H1 (cell line): ENCODE measurements around the gene IVNS1ABP. TPM values are rescaled to one million over a fixed set of nuclear protein-coding genes. Genes with fewer than 3 reads are reported as not detected.

Experiments used
- CTCF ChIA-PET: fragments of 300-600 bp; sonication (Branson Sonifier 250); formaldehyde crosslinking; loops from one replicate; lab custom pipeline; 2021; ENCODE audit not compliant: partially characterized antibody; lab: Charles Lee
- POLR2A ChIA-PET: fragments of 300-600 bp; sonication (Branson Sonifier 250); formaldehyde crosslinking; loops from one replicate; lab custom pipeline; 2021; ENCODE audit warnings: inconsistent platforms; ENCODE audit not compliant: partially characterized antibody; lab: Charles Lee
- DNase-seq, 2 experiments: peaks; one replicate each; pipeline versions ENCODE4 v3.0.0 to v3.0.0-alpha.2; 2010 to 2022; ENCODE audit warnings: low spot score in 2 of 2, low read depth in 1 of 2, mixed read lengths in 1 of 2
- FAIRE-seq: peaks from 2 replicates; lab custom pipeline; 2011; peaks lifted over from hg19 to GRCh38; lab: Jason Lieb, UNC
- H2AFZ ChIP-seq: 2 replicates; pipeline ENCODE4 v1.8.1; 2012; ENCODE audit warnings: low read length, inconsistent platforms
- H2AK5ac ChIP-seq: 2 replicates; pipeline ENCODE4 v1.6.1; 2013; ENCODE audit warnings: low read depth, low read length
- H2BK120ac ChIP-seq: replicated peaks from 2 replicates; pipeline ENCODE3; 2013; ENCODE audit warnings: low read depth, low read length, inconsistent platforms
- H2BK12ac ChIP-seq: 2 replicates; pipeline ENCODE4 v1.6.1; 2013; ENCODE audit warnings: low read depth, low read length
- H2BK15ac ChIP-seq: 2 replicates; pipeline ENCODE4 v1.6.1; 2013; ENCODE audit warnings: low read length
- H2BK20ac ChIP-seq: 2 replicates; pipeline ENCODE4 v1.6.1; 2013; ENCODE audit warnings: low read length
- H2BK5ac ChIP-seq: 2 replicates; pipeline ENCODE4 v1.6.1; 2013; ENCODE audit warnings: low read depth, low read length
- H3K14ac ChIP-seq: 2 replicates; pipeline ENCODE4 v1.6.1; 2013; ENCODE audit warnings: inconsistent platforms; ENCODE audit not compliant: insufficient read length
- H3K18ac ChIP-seq: 2 replicates; pipeline ENCODE4 v1.6.1; 2013; ENCODE audit warnings: low read length; ENCODE audit errors: extremely low read depth
- H3K23ac ChIP-seq: 2 replicates; pipeline ENCODE4 v1.6.1; 2013; ENCODE audit warnings: inconsistent platforms; ENCODE audit not compliant: insufficient read length
- H3K23me2 ChIP-seq: 2 replicates; pipeline ENCODE4 v1.6.1; 2013; ENCODE audit warnings: low read depth, low read length
- H3K27ac ChIP-seq: 2 replicates; pipeline ENCODE4 v1.6.1; 2011; ENCODE audit warnings: low read depth, low read length, inconsistent platforms
- H3K27me3 ChIP-seq, 4 experiments: replicated peaks in 1 of 4; 1 replicate in 1 of 4; 2 replicates in 3 of 4; pipeline versions ENCODE4 v1.6.1 to v1.8.1; 2011 to 2013; ENCODE audit warnings: low read length in 3 of 4, mild to moderate bottlenecking in 3 of 4, inconsistent platforms in 2 of 4, mixed read lengths in 2 of 4, moderate library complexity in 1 of 4; ENCODE audit not compliant: control insufficient read depth in 3 of 4, insufficient read depth in 3 of 4; ENCODE audit errors: extremely low read depth in 1 of 4
- H3K36me3 ChIP-seq, 4 experiments: 2 replicates each; pipeline versions ENCODE4 v1.6.1 to v1.8.1; 2011 to 2013; ENCODE audit warnings: mild to moderate bottlenecking in 4 of 4, low read length in 3 of 4, moderate library complexity in 2 of 4, control low read depth in 1 of 4, inconsistent platforms in 1 of 4; ENCODE audit not compliant: insufficient read depth in 4 of 4, control insufficient read depth in 2 of 4
- H3K4ac ChIP-seq: replicated peaks from 2 replicates; pipeline ENCODE3; 2013; ENCODE audit warnings: low read length, low read depth, mixed read lengths, inconsistent platforms; ENCODE audit not compliant: insufficient read length
- H3K4me1 ChIP-seq, 4 experiments: replicated peaks in 1 of 4; 1 replicate in 1 of 4; 2 replicates in 3 of 4; pipeline versions ENCODE4 v1.6.1 to v1.8.1; 2011 to 2013; ENCODE audit warnings: low read length in 3 of 4, inconsistent platforms in 2 of 4, mixed read lengths in 1 of 4; ENCODE audit not compliant: insufficient read depth in 4 of 4, control insufficient read depth in 3 of 4
- H3K4me2 ChIP-seq, 2 experiments: 2 replicates each; pipeline versions ENCODE4 v1.6.1 to v1.8.1; 2011 to 2013; ENCODE audit warnings: low read depth in 2 of 2, low read length in 2 of 2, control low read depth in 1 of 2, inconsistent platforms in 1 of 2, mild to moderate bottlenecking in 1 of 2; ENCODE audit not compliant: insufficient read depth in 1 of 2
- H3K4me3 ChIP-seq, 4 experiments: fragments of 200-600, 300-600 bp in 1 of 4; sonication (generic), shearing (Covaris generic), sonication (Bioruptor Twin) in 1 of 4; 2 replicates each; pipeline versions ENCODE4 v1.5.1 to v1.8.1; 2011 to 2016; ENCODE audit warnings: low read length in 4 of 4, low read depth in 3 of 4, control low read depth in 2 of 4, inconsistent platforms in 2 of 4, mild to moderate bottlenecking in 2 of 4, mixed read lengths in 1 of 4, moderate library complexity in 1 of 4; ENCODE audit not compliant: insufficient read depth in 2 of 4; ENCODE audit errors: extremely low read depth in 1 of 4
- H3K56ac ChIP-seq: replicated peaks from 2 replicates; pipeline ENCODE3; 2013; ENCODE audit warnings: low read depth, mild to moderate bottlenecking, mixed read lengths, low read length, inconsistent platforms; ENCODE audit not compliant: insufficient read length
- H3K79me1 ChIP-seq: 2 replicates; pipeline ENCODE4 v1.6.1; 2013; ENCODE audit warnings: low read depth, low read length, control low read depth
- H3K79me2 ChIP-seq, 2 experiments: 2 replicates each; pipeline versions ENCODE4 v1.6.1 to v1.8.1; 2012 to 2013; ENCODE audit warnings: low read length in 2 of 2, mild to moderate bottlenecking in 2 of 2, inconsistent platforms in 1 of 2; ENCODE audit not compliant: insufficient read depth in 2 of 2, control insufficient read depth in 1 of 2
- H3K9ac ChIP-seq, 4 experiments: replicated peaks in 1 of 4; 1 replicate in 1 of 4; 2 replicates in 3 of 4; pipeline versions ENCODE4 v1.6.1 to v1.8.1; 2011 to 2013; ENCODE audit warnings: low read depth in 3 of 4, low read length in 3 of 4, control low read depth in 2 of 4, mild to moderate bottlenecking in 2 of 4, moderate library complexity in 2 of 4, inconsistent platforms in 1 of 4; ENCODE audit errors: extremely low read depth in 1 of 4
- H3K9me3 ChIP-seq, 2 experiments: 2 replicates each; pipeline versions ENCODE4 v1.6.1 to v1.8.1; 2012 to 2013; ENCODE audit warnings: mild to moderate bottlenecking in 2 of 2, moderate library complexity in 2 of 2, control low read depth in 1 of 2, inconsistent platforms in 1 of 2, low read depth in 1 of 2, low read length in 1 of 2, mixed read lengths in 1 of 2; ENCODE audit not compliant: insufficient read depth in 2 of 2
- H4K20me1 ChIP-seq, 2 experiments: replicated peaks in 1 of 2; 2 replicates each; pipeline versions ENCODE3 to v1.8.1; 2011 to 2013; ENCODE audit warnings: inconsistent platforms in 2 of 2, low read length in 2 of 2, mild to moderate bottlenecking in 1 of 2; ENCODE audit not compliant: insufficient read depth in 2 of 2, control insufficient read depth in 1 of 2
- H4K5ac ChIP-seq: 2 replicates; pipeline ENCODE4 v1.6.1; 2013; ENCODE audit warnings: low read length, low read depth, mixed read lengths, inconsistent platforms; ENCODE audit not compliant: insufficient read length
- H4K8ac ChIP-seq: 2 replicates; pipeline ENCODE4 v1.8.0; 2013; ENCODE audit warnings: mild to moderate bottlenecking, moderate library complexity, low read length, inconsistent platforms; ENCODE audit not compliant: insufficient read depth; ENCODE audit errors: extremely low read depth
- H4K91ac ChIP-seq: replicated peaks from 2 replicates; pipeline ENCODE3; 2013; ENCODE audit warnings: low read length, mixed read lengths, inconsistent platforms; ENCODE audit not compliant: insufficient read length
- NRF1 ChIP-seq: IDR thresholded peaks from 2 replicates; pipeline ENCODE4 v1.6.1; 2011; ENCODE audit warnings: mild to moderate bottlenecking, low read depth, low read length, improper control_type of control experiment
- WGBS, 2 experiments: shearing (Covaris generic) in 1 of 2; methylation state at CpG; one replicate each; pipeline versions ENCODE4 v1.1.6 to v1.1.7; 2013 to 2015; ENCODE audit warnings: low lambda C conversion rate in 2 of 2, mixed read lengths in 2 of 2, inconsistent platforms in 1 of 2, low coverage in 1 of 2, missing lambda C conversion rate in 1 of 2; ENCODE audit not compliant: insufficient replicate concordance in 2 of 2, insufficient coverage in 1 of 2, insufficient read length in 1 of 2; ENCODE audit errors: extremely low coverage in 1 of 2, missing lambda C conversion rate in 1 of 2; 5-methylcytosine and 5-hydroxymethylcytosine counted together
- polyA plus RNA-seq, 7 experiments: library from polyadenylated mRNA; depleted of rRNA in 3 of 7; stranded (reverse) in 5 of 7; unstranded in 2 of 7; fragments of >200 nt in 5 of 7; fragments of 200-250 nt in 2 of 7; gene quantifications; 1 replicate in 5 of 7; 2 replicates in 1 of 7; 4 replicates in 1 of 7; pipeline versions ENCODE4 v1.2.1 to v1.2.3, GENCODE V29; 2011 to 2013; ENCODE audit warnings: missing spikeins in 2 of 7, mixed read lengths in 2 of 7
- total RNA-seq: library from RNA; stranded (reverse); fragmentation: NEBNext Ultra II Directional; extraction: Animal tissue kit (Norgen Biotek cat#: 25700); gene quantifications from 2 replicates; pipeline ENCODE4 v1.2.1, GENCODE V29; 2021

The IVNS1ABP gene
- total and polyA plus RNA-seq, 2 of the 8 experiments (the other 6 are each of a cell fraction or from before 2014, with no cell fraction given), result 65.9 to 189 TPM

- no peak overlapping the region for H3K56ac ChIP-seq
- H4K5ac ChIP-seq, result no peak overlapping the region
- no peak overlapping the region for H3K4ac ChIP-seq
- no peak overlapping the region for H2AFZ ChIP-seq
- no peak overlapping the region for H3K14ac ChIP-seq
- CTCF ChIA-PET, result interaction anchor here (0.6 kb wide), 1 partner anchor 794 kb away, joined by 5 read pairs; no protein-coding TSS in a partner anchor
- H3K4me2 ChIP-seq, result no peak overlapping the region
- no peaks in the 10 kb centered on the region for H4K20me1 ChIP-seq
- H3K27me3 ChIP-seq, result no peaks in the 10 kb centered on the region
- H2BK120ac ChIP-seq, result no peak overlapping the region
- H2BK15ac ChIP-seq, result no peak overlapping the region
- DNase-seq, result no peak
- no peak overlapping the region for H3K4me3 ChIP-seq
- H3K18ac ChIP-seq, result no peak overlapping the region
- 82% methylated on average over 4 of the region's 4 CpGs; no CpG with 5 or more reads in 1 of the 2 experiments for whole genome bisulfite sequencing, 2 experiments
- no peak overlapping the region for H4K91ac ChIP-seq
- H2BK12ac ChIP-seq, result no peak overlapping the region
- H3K36me3 ChIP-seq, result peaks cover 0 to 4% (median 0%) of the 10 kb centered on the region in 4 experiments; a peak in 1 of 8 replicates
- H3K23ac ChIP-seq, result no peak overlapping the region
- FAIRE-seq, result no peak
- H3K9ac ChIP-seq, result no peak overlapping the region
- H3K79me2 ChIP-seq, result no peaks in the 10 kb centered on the region
- H2BK20ac ChIP-seq, result no peak overlapping the region
- H3K79me1 ChIP-seq, result no peaks in the 10 kb centered on the region
- no peak overlapping the region for H3K27ac ChIP-seq
- H3K4me1 ChIP-seq, result peaks cover 0 to 3% (median 1%) of the 10 kb centered on the region in 4 experiments; a peak in 2 of 7 replicates
- no peak overlapping the region for H2AK5ac ChIP-seq
- POLR2A ChIA-PET, result no interaction called here
- H4K8ac ChIP-seq, result no peak overlapping the region
- H3K9me3 ChIP-seq, result peaks cover 0 to 7% of the 10 kb centered on the region in 2 experiments; a peak in 1 of 4 replicates
- H2BK5ac ChIP-seq, result no peak overlapping the region
- no peaks in the 10 kb centered on the region for H3K23me2 ChIP-seq
- no peak for TF ChIP-seq NRF1
These were observed 8.4 kb upstream of the IVNS1ABP start for GRCh38 chr1:185325413-185325812.
